Neutrophil (primary cell): ENCODE measurements around the gene PRSS35.
"Not testable (repeated sequence)": the region's sequence is repeated elsewhere in the genome, so short reads cannot be mapped to it uniquely, and the experiment has no call there.

Experiments used
- H3K27ac ChIP-seq: fragments of 200-600 bp; sonication (generic); 2 replicates; pipeline ENCODE4 v1.5.1; 2016; ENCODE audit warnings: mild to moderate bottlenecking, moderate library complexity
- H3K27me3 ChIP-seq: fragments of 200-600 bp; sonication (generic); 2 replicates; pipeline ENCODE4 v1.6.0; 2016; ENCODE audit warnings: mild to moderate bottlenecking
- H3K36me3 ChIP-seq: fragments of 200-600 bp; sonication (generic); 2 replicates; pipeline ENCODE4 v1.5.1; 2017
- H3K4me1 ChIP-seq, 2 experiments: fragments of 200-600 bp in 1 of 2; sonication (generic) in 1 of 2; 1 replicate in 1 of 2; 2 replicates in 1 of 2; pipeline versions ENCODE4 v1.5.1 to v1.6.1; 2013 to 2016; ENCODE audit warnings: low read depth in 1 of 2, low read length in 1 of 2, mild to moderate bottlenecking in 1 of 2, moderate library complexity in 1 of 2; ENCODE audit not compliant: control insufficient read depth in 1 of 2, insufficient read depth in 1 of 2
- H3K4me3 ChIP-seq, 2 experiments: fragments of 200-600 bp in 1 of 2; sonication (generic) in 1 of 2; 1 replicate in 1 of 2; 2 replicates in 1 of 2; pipeline ENCODE4 v1.5.1; 2013 to 2016; ENCODE audit warnings: low read depth in 1 of 2, low read length in 1 of 2, mild to moderate bottlenecking in 1 of 2, moderate library complexity in 1 of 2
- H3K9me3 ChIP-seq: fragments of 200-600 bp; sonication (generic); 2 replicates; pipeline ENCODE4 v1.5.1; 2016
- CTCF ChIP-seq: fragments of 200-600 bp; sonication (generic); IDR thresholded peaks from 2 replicates; pipeline ENCODE4 v1.5.1; 2016; ENCODE audit warnings: antibody characterized with exemption

PRSS35 gene

DNA sequence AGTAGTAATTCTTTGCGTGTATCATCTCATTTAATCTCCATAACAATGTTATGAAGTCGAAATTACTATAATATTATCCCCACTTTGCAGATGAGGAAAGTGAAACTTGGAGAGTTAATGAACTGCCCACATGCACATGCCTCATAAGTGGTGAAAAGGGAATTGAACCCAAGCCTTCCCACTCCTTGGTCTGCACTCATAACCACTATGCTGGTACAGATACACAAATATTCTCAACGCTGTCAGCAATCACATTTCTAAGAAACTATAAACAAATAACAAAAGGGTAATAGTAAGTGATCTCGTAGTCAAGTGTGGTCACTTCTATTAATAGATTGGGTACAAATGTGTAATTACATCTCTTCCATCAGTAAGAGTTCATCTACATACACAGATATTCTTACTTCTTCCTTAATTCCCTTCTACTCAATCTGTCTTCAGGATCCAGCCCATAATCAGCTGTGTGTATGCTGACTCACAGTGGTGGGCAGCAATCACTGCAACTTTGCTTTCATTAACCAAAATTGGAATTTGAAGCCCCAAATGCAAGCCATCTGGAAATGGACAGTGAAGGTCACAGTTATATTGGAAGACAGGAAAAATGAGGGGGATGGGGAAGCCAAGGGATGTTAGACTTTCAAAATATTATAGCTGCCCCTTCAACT, 6.6 kb downstream of the PRSS35 start:
- H3K27ac ChIP-seq, result no peak overlapping the region
- H3K4me3 ChIP-seq, result no peak overlapping the region
- H3K27me3 ChIP-seq, result peaks cover 11% of the 10 kb centered on the region
- no peaks in the 10 kb centered on the region for H3K36me3 ChIP-seq
- H3K4me1 ChIP-seq, result no peaks in the 10 kb centered on the region
- H3K9me3 ChIP-seq, result no peaks in the 10 kb centered on the region
- no peak for TF ChIP-seq CTCF

- Histone ChIP-seq H3K27me3 (peaks cover 6% of the 10 kb centered on the region), H3K9me3 (no peaks in the 10 kb centered on the region), H3K27ac (no peak overlapping the region), H3K36me3 (no peaks in the 10 kb centered on the region), H3K4me3 (no peak overlapping the region), H3K4me1 (no peaks in the 10 kb centered on the region)
- peak; percentile 64 for TF ChIP-seq CTCF
These were observed 23.8 kb downstream of the PRSS35 start for GRCh38 chr6:83536034-83536646.

- no peak for TF ChIP-seq CTCF
- no peaks in the 10 kb centered on the region for H3K36me3 ChIP-seq
- H3K9me3 ChIP-seq, result no peaks in the 10 kb centered on the region
- H3K4me1 ChIP-seq, result no peaks in the 10 kb centered on the region
- peaks cover under 1% of the 10 kb centered on the region for H3K27me3 ChIP-seq
- no peak overlapping the region for H3K27ac ChIP-seq
- H3K4me3 ChIP-seq, result no peak overlapping the region
These were observed 24.6 kb downstream of the PRSS35 start for GRCh38 chr6:83536647-83537589.

DNA sequence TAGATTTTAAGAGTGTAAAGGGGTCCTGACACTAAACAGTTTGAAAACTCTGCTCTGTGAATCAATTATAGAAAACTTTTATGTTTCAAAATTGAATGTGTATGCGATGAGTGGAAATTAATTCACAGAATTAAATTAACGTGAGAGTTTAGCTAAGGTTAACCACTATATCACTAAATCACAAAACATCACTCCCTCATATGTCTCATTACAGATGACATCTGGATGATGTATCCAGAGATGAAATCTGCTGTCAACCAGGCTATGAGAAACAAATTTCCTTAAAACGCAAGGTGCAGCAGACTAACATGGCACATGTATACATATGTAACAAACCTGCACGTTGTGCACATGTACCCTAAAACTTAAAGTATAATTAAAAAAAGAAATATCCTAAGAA, 27.3 kb downstream of the PRSS35 start:
- TF ChIP-seq CTCF, result no peak
- Histone ChIP-seq H3K27ac (no peak overlapping the region), H3K4me3 (no peak overlapping the region), H3K4me1 (no peaks in the 10 kb centered on the region), H3K9me3 (no peaks in the 10 kb centered on the region), H3K36me3 (no peaks in the 10 kb centered on the region), H3K27me3 (no peaks in the 10 kb centered on the region)

GRCh38 chr6:83546636-83547035, 34.3 kb downstream of the PRSS35 start:
- H3K4me3 ChIP-seq, result no peak overlapping the region
- no peak for TF ChIP-seq CTCF
- no peak overlapping the region for H3K27ac ChIP-seq
- no peaks in the 10 kb centered on the region for H3K36me3 ChIP-seq
- H3K27me3 ChIP-seq, result no peaks in the 10 kb centered on the region
- no peaks in the 10 kb centered on the region for H3K9me3 ChIP-seq
- H3K4me1 ChIP-seq, result no peaks in the 10 kb centered on the region

DNA sequence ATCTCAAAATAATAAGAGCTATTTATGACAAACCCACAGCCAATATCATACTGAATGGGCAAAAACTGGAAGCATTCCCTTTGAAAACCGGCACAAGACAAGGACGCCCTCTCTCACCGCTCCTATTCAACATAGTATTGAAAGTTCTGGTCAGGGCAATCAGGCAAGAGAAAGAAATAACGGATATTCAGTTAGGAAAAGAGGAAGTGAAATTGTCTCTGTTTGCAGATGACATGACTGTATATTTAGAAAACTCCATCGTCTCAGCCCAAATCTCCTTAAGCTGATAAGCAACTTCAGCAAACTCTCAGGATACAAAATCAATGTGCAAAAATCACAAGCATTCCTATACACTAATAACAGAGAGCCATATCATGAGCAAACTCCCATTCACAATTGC, 38.1 kb downstream of the PRSS35 start:
- H3K9me3 ChIP-seq, H3K36me3 ChIP-seq, H3K4me1 ChIP-seq, H3K27ac ChIP-seq, H3K4me3 ChIP-seq, H3K27me3 ChIP-seq: not testable (repeated sequence)

- not testable (repeated sequence) for H3K27ac ChIP-seq, H3K36me3 ChIP-seq, H3K4me3 ChIP-seq, H3K9me3 ChIP-seq, H3K4me1 ChIP-seq, H3K27me3 ChIP-seq
These were observed 39.4 kb downstream of the PRSS35 start for GRCh38 chr6:83551748-83552147.
